NCI-H1694 treated with DMSO at 0.1 percent for 48 hours (cell line): ENCODE measurements around the gene PAPOLG.
"Not testable (repeated sequence)": the region's sequence is repeated elsewhere in the genome, so short reads cannot be mapped to it uniquely, and the experiment has no call there.

Experiments used
- DNase-seq: peaks from one replicate; lab custom pipeline; 2025; lab: John Stamatoyannopoulos, UW

Gene PAPOLG

DNA sequence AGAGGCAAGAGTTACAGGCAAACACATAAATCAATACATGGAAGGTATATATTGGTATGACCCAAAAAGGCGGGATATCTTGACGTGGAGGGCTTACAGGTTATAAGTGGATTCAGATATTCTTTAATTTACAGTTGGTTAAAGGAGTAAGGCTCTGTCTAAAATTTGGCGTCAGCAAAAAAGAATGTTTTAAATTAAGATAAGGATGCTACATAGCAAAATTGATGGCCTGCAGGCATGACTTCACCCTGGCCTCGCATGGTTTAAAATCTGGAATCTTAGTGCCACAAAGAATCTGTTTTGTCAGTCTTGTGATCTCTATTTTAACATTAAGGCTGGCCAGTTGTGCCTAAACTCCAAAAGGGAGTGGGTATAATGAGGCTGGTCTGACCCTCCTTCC is 66.9 kb downstream of the PAPOLG start:
- DNase-seq = no peak

DNA sequence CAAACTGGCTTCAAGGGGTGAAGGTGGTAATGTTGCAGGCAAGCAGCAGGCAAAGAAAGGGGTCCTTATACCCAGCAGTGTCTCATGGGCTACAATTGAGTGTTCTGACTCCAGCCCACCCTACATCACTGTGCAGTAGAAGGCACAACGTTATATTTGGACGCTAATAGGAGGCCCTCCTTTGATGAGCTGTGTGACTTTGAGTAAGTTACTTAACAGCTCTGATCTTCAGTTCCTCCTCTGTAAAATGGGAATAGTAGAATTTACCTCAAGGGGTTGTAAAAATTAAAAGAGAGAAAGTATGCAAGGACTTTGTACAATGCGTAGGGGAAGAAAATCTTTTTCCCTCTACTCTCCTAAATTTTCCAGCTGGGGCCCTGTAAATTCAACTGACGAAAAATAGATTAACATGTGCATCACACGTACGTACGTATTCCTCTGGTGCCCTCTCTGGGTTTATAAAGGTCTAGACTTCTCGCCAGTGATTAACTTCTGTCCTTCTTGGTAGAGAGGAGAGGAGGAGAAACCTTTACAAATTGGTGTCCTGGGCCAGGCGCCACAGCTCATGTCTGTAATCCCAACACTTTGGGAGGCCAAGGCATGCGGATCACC is 67.7 kb downstream of the PAPOLG start:
- no peak for DNase-seq

DNA sequence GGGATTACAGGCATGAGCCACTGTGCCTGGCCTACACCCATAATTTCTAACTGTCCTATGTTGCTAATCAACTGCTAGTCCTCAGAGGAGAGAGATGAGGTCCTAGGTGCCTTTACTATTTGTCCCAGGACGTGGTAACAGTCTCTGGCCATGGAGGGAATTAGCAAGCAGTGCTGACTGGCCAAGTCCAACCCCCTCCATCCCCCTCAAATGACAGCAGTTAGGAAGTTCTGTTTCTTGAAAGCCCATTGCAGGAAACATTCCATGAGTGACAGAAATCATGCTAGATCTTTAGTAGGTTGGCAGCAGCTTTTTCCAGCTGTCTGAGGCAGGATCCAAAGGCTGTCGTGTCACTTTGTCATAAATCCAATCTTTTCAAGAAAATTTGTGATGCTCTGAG is 69.6 kb downstream of the PAPOLG start:
- DNase-seq = no peak

DNA sequence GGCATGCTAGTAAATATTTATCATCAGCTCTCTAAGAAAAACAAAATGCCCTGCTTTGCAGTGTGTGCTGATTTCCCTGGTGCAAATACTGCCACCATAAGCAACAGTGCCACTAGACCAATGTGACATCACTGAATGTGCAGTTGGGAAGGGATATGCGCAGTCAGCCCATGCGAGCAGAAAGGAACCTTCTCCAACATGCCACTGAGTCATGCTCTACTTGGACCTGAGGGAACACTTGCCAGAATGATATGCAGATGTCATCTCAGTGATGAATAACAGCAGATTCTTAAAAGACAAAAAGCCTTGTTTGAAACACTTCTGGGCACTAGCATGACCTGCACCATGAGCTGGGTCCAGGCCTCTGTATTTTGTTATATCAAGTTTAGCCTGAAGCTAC is 70.0 kb downstream of the PAPOLG start:
- no peak for DNase-seq

DNA sequence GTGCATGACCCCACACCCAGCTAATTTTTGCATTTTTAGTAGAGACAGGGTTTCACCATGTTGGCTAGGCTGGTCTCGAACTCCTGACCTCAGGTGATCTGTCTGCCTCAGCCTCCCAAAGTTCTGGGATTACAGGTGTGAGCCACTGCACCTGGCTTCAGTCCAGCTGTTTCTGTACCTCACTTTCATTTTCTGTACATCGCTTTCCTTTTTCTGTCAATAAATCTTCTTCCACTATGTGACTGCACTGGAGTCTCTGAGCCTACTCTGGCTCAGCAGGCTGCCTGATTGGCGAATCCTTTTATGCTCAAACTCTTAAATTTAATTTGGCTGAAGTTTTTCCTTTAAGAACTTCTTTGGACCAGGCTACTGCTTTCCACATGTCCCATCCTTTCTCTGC is 70.8 kb downstream of the PAPOLG start:
- not testable (repeated sequence) for DNase-seq

DNA sequence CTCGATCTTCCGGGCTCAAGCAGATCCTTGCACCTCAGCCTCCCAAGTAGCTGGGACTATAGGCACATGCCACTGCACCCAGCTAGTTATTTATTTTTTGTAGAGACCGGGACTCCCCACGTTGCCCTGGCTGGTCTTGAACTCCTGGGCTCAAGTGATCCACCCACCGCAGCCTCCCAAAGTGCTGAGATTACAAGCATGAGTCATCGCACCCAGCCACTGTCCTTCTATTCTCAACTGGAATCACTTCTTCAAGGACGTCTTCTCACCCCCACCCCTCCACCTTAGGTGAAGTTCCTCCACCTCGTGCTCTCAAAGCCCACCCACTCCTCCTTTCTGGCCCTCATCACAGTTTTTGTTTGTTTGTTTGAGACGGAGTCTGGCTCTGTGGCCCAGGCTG is 71.3 kb downstream of the PAPOLG start:
- DNase-seq = no peak

DNA sequence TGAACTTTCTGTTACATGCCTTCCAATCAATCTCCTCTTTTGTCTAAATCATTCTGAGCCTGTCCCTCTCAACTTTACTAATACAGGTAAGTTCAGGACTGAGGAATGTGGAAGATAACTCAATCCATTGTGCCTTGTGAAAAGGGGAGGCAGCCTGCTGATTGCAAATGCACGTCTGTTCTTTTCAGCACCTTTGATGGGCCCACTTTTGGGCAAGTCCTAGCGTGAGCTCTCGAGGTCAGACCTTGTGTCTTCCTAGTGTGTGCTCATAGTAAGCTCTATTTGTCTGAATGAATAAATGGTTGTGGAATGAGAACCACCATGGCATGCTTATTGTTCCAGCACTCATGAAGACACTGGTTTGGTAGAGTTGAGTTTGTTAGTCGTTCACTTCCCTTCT is 74.9 kb downstream of the PAPOLG start:
- no peak for DNase-seq

DNA sequence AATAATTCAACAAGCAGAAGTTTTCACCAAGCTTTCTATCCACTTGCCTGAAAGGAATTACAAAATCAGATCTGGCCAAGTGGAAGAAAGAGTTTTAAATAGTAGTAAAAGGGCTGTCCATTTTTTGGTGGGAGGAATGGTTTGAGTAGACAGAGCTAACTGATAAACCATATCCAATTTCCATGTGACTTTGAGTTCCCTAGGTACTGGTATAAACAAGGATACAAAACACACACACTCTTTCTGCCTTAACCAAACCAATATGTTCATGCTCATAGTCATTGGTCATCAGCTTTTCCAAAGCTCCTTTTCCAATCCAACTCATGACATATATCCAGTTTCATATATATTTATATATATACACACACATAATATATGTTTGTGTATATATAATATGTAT is 75.9 kb downstream of the PAPOLG start:
- DNase-seq = no peak

DNA sequence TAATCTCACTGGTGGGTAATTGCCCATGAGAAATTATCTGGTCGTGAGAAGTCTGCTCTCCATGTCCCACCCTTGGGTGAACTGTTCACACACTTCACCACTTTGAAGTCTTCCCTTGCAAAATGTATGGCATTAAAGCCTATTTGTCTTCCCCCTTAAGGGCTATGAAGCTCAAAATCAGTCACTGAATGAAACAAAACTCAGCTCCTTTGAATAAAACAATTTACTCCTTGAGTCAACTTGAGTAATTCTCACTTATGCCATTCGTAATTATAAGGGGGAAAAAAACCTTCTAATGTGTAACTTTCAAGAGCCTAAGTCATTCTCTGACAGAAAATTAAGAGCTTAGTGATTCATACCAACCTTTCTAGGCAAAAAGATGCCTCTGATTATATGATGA is 76.6 kb downstream of the PAPOLG start:
- no peak for DNase-seq

DNA sequence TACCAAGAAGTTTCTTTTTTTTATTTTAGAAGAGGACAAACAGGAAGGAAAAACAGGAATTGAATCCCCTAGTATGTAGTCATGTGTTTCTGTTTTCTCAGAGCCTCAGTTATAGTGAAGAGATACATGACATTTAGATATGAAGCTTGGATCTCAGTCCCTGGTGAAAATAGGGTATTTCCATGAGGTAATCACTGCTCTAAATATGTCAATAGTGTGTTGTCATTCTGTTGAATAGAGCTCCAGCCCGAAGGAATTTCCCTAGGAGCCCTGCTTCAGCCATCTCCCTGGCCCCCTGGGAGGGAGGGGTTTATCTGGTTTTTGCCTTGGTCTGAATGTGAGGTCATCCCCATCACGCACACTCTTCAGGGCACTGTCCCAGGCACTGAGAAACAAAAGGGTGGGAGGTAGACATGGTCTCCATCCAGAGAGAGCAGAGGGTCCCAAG is 78.2 kb downstream of the PAPOLG start:
- DNase-seq = no peak

DNA sequence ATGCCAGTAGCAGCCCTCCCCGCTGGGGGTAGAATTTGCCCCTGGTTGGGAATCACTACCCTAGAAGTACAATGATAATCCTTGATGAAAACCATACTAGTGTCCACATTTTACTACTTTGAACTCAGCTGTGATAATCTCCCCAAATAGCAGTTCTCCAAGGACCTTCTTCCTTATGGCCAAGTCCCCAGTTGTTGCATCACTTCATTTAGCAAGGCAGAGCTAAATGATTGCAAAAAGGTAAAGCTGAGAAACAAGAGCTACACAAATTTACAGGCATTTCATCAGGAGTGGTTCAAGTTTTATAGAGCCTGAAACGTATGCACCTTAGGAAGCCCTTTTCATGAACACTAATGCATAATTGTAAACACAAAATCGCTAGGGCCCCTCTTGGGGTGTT is 80.4 kb downstream of the PAPOLG start:
- no peak for DNase-seq

DNA sequence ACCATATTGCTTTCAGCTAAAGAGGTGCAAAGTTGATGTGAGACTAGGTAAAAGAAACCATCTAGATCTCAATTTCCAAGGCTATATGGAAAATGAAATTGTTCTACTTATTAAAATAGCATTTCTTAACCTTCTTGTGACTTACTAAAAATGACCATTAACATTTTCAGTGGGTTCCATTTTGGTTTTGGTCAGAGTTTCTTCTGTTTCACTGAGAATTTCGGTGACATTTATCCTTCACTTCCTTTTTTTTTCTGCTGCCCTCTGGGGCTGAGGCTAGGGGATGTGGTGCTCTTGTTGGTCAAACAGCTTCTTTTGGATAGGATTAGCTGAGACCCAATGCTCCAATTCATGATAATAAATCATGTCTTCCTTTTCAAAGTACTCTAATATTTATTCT is 81.1 kb downstream of the PAPOLG start:
- no peak for DNase-seq

DNA sequence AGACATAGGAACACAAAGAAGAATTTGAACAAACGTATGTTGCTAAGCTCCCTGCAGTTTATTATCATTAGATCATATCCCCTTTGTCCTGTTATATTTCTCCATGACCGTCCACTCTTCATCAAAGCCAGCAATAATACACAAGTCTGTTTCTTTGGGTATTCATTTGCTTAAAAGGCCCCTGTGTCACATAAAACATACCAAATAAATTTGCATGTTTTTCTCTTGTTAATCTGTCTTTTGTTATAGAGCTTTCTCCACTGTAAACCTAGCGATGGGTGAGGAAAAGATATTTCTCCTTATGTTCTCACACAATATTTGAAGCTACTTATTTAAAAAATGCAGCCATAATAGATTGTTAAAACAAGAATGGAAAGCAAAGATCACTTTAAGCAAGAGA is 82.4 kb downstream of the PAPOLG start:
- DNase-seq = no peak

DNA sequence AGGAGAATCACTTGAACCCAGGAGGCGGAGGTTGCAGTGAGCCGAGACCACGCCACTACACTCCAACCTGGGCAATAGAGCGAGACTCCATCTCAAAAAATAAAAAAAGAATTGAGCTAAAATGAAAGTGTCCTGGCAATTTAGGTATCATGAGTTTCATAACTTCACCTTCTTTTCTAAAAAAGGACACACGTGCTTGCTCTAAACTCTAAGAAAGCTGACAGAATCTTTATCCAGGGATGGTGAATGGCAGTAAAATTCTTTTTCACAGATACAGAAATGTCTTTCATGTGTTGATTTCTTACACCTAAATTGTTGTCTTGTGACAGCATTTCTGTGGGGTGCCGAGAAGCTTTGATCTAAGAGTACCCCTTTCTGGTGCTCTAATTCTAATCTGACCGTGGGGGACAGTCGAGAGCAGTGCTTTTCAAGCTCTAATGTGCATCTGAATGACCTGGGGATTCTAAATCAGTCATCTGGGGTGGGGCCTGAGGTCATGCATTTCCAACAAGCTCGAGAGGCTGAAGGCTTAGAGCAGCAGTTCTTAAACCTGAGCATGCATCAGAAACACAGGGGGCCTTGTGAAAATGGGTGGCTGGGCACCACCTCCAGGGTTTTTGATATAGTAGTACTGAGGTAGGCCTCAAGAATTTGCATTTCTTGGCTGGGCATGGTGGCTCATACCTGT is 83.2 kb downstream of the PAPOLG start:
- DNase-seq = no peak

DNA sequence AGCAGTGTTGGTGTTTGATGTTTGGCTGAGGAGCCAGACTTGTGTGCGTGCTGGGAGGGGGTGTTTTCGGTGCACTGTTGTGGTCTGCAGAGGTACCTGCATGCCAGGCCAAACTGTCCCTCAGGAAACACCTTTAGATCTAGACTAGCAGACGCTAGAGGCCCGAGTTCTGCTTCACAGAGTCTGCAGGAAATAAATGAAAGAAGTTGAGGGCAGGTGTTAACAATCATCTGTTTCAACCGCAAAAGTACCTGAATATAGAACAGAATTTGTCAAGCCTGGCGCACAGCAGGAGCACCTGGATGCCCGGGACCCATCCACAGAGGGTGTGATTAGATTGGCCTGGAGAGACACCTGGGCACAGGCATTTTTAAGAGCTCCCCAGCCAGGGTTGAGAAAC is 84.8 kb downstream of the PAPOLG start:
- DNase-seq = no peak

DNA sequence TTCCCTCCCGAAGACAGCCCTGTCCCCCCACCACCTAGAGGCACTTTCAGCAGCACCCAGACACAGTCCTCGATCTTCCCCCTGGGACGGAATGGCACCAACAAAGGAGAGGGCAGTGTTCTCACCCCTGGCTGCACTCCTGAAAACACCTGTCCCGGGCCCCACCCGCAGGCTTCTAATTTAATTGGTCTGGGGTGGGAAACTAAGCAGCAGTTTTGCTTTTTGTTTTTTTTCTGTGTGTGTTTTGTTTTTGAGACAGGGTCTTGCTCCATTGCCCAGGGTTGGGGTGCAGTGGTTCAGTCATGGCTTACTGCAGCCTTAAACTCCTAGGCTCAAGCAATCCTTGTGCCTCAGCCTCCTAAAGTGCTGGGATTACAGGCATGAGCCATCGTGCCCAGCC is 86.9 kb downstream of the PAPOLG start:
- no peak for DNase-seq

DNA sequence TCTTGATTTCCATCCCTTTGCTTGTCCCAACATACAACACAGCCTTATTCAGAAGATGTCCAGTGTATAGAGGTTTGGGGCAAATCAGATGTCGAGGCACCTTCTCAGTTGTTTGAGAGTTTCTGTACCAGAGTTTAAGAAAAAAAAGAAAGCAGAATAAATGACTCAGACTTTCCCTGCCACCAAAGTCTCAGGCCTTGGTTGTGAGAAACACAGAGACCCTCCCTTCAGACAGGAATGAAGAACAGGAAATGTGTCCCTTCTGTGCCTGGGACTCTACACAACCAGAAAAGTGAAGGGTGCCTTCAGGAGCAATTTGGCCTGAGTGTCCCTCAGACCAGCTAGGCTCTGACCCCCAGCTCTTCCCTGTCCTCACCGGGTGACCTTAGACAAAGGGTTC is 88.0 kb downstream of the PAPOLG start:
- no peak for DNase-seq

DNA sequence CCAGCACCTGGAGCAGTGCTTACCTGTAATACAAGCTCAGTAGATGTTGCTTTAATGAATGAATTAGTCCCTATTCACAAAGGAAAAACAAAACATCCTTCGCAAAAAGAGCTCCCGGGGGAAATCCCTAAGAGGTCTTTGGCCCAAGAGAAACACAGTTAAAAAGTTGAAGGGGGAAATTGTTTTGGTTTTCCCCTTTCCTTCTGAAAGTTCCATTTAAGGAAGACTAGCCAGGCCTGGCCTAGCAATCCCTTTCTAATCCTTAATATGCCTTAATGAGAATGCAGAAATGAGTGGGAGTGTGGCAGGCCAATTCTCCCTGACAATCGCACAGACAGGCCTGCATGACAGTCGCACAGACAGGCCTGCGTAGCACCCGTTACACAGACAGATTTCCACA is 91.8 kb downstream of the PAPOLG start:
- DNase-seq = no peak
